HL-60 (cell line): ENCODE results near the gene FAM124A.

Source experiments
- DNase-seq, 2 experiments: peaks; one replicate each; pipeline ENCODE4 v3.0.0-alpha.2; 2010 to 2020; ENCODE audit warnings: low read depth in 1 of 2, low spot score in 1 of 2
- H3K27ac ChIP-seq: fragments of 250-450 bp; sonication (Bioruptor Pico); replicated peaks from 2 replicates; pipeline ENCODE4 v1.5.1; 2020; ENCODE audit warnings: mild to moderate bottlenecking, moderate library complexity
- H3K27me3 ChIP-seq: fragments of 250-450 bp; sonication (Bioruptor Pico); 2 replicates; pipeline ENCODE4 v1.5.1; 2021; ENCODE audit warnings: mild to moderate bottlenecking, moderate library complexity; ENCODE audit not compliant: insufficient read depth, poor library complexity, severe bottlenecking
- H3K4me3 ChIP-seq: replicated peaks from 2 replicates; pipeline ENCODE4 v1.5.1; 2011; ENCODE audit warnings: mild to moderate bottlenecking, control low read depth, low read length; ENCODE audit not compliant: insufficient read depth
- GABPA ChIP-seq: IDR thresholded peaks from 2 replicates; pipeline ENCODE4 v1.6.1; 2012; ENCODE audit warnings: low read depth
- POLR2AphosphoS5 ChIP-seq: IDR thresholded peaks from 2 replicates; pipeline ENCODE4 v1.6.1; 2012; ENCODE audit warnings: low read depth
- REST ChIP-seq: IDR thresholded peaks from 2 replicates; pipeline ENCODE4 v1.6.1; 2012; ENCODE audit warnings: low read depth; ENCODE audit not compliant: insufficient replicate concordance
- SPI1 ChIP-seq: IDR thresholded peaks from 2 replicates; pipeline ENCODE4 v1.6.1; 2012; ENCODE audit warnings: low read depth, mild to moderate bottlenecking, borderline replicate concordance
- long read RNA-seq: library from polyadenylated mRNA; unstranded; transcript quantifications from one replicate; pipeline ENCODE4 v2.0.0, GENCODE V29; 2020
- TF ChIP-seq, protein P1 (sequence below): IDR thresholded peaks from one replicate; pipeline ENCODE4 v1.5.1; 2011; ENCODE audit warnings: low read length, control low read depth, inconsistent platforms; ENCODE audit not compliant: insufficient read depth

FAM124A gene
- long read RNA-seq = 0 reads

- TF ChIP-seq, protein P1, sequence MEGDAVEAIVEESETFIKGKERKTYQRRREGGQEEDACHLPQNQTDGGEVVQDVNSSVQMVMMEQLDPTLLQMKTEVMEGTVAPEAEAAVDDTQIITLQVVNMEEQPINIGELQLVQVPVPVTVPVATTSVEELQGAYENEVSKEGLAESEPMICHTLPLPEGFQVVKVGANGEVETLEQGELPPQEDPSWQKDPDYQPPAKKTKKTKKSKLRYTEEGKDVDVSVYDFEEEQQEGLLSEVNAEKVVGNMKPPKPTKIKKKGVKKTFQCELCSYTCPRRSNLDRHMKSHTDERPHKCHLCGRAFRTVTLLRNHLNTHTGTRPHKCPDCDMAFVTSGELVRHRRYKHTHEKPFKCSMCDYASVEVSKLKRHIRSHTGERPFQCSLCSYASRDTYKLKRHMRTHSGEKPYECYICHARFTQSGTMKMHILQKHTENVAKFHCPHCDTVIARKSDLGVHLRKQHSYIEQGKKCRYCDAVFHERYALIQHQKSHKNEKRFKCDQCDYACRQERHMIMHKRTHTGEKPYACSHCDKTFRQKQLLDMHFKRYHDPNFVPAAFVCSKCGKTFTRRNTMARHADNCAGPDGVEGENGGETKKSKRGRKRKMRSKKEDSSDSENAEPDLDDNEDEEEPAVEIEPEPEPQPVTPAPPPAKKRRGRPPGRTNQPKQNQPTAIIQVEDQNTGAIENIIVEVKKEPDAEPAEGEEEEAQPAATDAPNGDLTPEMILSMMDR = no peak
- TF ChIP-seq REST (no peak), POLR2AphosphoS5 (no peak; the same call in 1 of the 2 replicates), SPI1 (no peak), GABPA (no peak)
- H3K27me3 ChIP-seq = peaks cover 27% of the 10 kb centered on the region
- peak within 1 kb of the TSS; percentile 85 for H3K4me3 ChIP-seq
- DNase-seq = peak; percentile 32 to 52
- peak within 1 kb of the TSS; percentile 28; the same call in 1 of the 2 replicates for H3K27ac ChIP-seq
Measured at GRCh38 chr13:51222037-51222685, at the start of gene FAM124A. Gene FAM124A, plus strand, starts transcription at chr13:51222398. Its CDS starts 104 bp downstream, at chr13:51222502.

GRCh38 chr13:51175021-51175420, 47.2 kb upstream of the FAM124A start:
- TF ChIP-seq GABPA (no peak), POLR2AphosphoS5 (no peak), SPI1 (no peak), REST (no peak)
- TF ChIP-seq, protein P1 = no peak
- no peaks in the 10 kb centered on the region for H3K27me3 ChIP-seq
- no peak for DNase-seq
- H3K27ac ChIP-seq = no peak overlapping the region
- H3K4me3 ChIP-seq = no peak overlapping the region

DNA sequence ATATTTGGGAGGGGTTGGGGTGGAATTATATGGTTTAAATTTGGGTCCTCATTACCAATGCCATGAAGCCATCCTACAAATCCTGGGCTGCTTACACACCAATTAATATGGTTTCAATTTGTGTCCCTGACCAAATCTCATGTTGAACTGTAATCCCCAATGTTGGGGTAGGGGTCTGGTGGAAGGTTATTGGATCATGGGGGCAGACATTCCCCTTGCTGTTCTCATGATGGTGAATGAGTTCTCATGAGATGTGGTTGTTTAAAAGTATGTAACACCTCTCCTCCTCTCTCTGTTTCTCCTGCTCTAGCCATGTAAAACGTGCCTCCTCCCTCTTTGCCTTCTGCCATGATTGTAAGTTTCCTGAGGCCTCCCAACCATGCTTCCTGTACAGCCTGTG, 46.6 kb upstream of the FAM124A start:
- no peak overlapping the region for H3K4me3 ChIP-seq
- peaks cover 1% of the 10 kb centered on the region for H3K27me3 ChIP-seq
- TF ChIP-seq, protein P1 = no peak
- TF ChIP-seq GABPA = no peak
- TF ChIP-seq POLR2AphosphoS5 = no peak
- no peak for TF ChIP-seq REST
- no peak for TF ChIP-seq SPI1
- DNase-seq = no peak
- H3K27ac ChIP-seq = no peak overlapping the region
